ENCODE results near the gene PCID2. TPM values are rescaled to one million over a fixed set of nuclear protein-coding genes. Genes with fewer than 3 reads are reported as not detected.
A peak's percentile ranks its signal among the peaks of the same experiment; 100 is the strongest.

Gene PCID2
- total and polyA plus RNA-seq, 2 of the 13 experiments (the other 11 are each of a cell fraction or from before 2014, with no cell fraction given), result 65.0 to 111 TPM

- TF ChIP-seq TFAP4 (IDR thresholded peaks at IDR 0.05; ENCODE audit: borderline replicate concordance, low read depth) (peak; percentile 62; the same call in 1 of the 2 replicates), NFE2 (CRISPR knock-in tag; IDR thresholded peaks at IDR 0.05) (no peak), ELF1 (CRISPR knock-in tag; IDR thresholded peaks at IDR 0.05) (no peak), ZNF577 (CRISPR knock-in tag; IDR thresholded peaks at IDR 0.05; ENCODE audit: borderline replicate concordance, low read depth) (no peak), THAP7 (CRISPR knock-in tag; IDR thresholded peaks at IDR 0.05) (no peak), ZNF468 (CRISPR knock-in tag; IDR thresholded peaks at IDR 0.05) (no peak), CBX1 (IDR thresholded peaks at IDR 0.05; ENCODE audit: low read depth) (no peak), NR2C2 (CRISPR knock-in tag; IDR thresholded peaks at IDR 0.05; ENCODE audit: borderline replicate concordance) (peak; percentile 57; the same call in 1 of the 2 replicates), MAF1 (CRISPR knock-in tag; IDR thresholded peaks at IDR 0.05; ENCODE audit: borderline replicate concordance) (no peak), SMAD9 (CRISPR knock-in tag; IDR thresholded peaks at IDR 0.05) (no peak), ZNF3 (CRISPR knock-in tag; IDR thresholded peaks at IDR 0.05) (no peak), ZBTB4 (CRISPR knock-in tag; IDR thresholded peaks at IDR 0.05; ENCODE audit: borderline replicate concordance) (peak; percentile 89; the same call in 1 of the 2 replicates), TCF12 (IDR thresholded peaks at IDR 0.05) (no peak), TCF12 (CRISPR knock-in tag; IDR thresholded peaks at IDR 0.05) (peak; percentile 72; the same call in 1 of the 2 replicates), ETS1 (CRISPR knock-in tag; IDR thresholded peaks at IDR 0.05) (no peak), ZNF674 (CRISPR knock-in tag; IDR thresholded peaks at IDR 0.05; ENCODE audit: low read depth) (no peak), ZNF34 (CRISPR knock-in tag; IDR thresholded peaks at IDR 0.05; ENCODE audit: borderline replicate concordance) (no peak), EEA1 (CRISPR knock-in tag; IDR thresholded peaks at IDR 0.05; ENCODE audit: borderline replicate concordance) (no peak), PLRG1 (conservative IDR thresholded peaks at IDR 0.05) (no peak), SOX6 (IDR thresholded peaks at IDR 0.05) (no peak), SOX6 (CRISPR knock-in tag; IDR thresholded peaks at IDR 0.05) (peak; percentile 93), DZIP1 (CRISPR knock-in tag; IDR thresholded peaks at IDR 0.05) (no peak), LCORL (IDR thresholded peaks at IDR 0.05) (no peak), LCORL (CRISPR knock-in tag; IDR thresholded peaks at IDR 0.05) (peak; percentile 73)
Measured at GRCh38 chr13:113220141-113220598, 11.7 kb upstream of the PCID2 start (continued).

All from HepG2 (cell line).